ENCODE data around the gene BAG3. TPM values are rescaled to one million over a fixed set of nuclear protein-coding genes. Genes with fewer than 3 reads are reported as not detected.
"Not testable (repeated sequence)": the region's sequence is repeated elsewhere in the genome, so short reads cannot be mapped to it uniquely, and the experiment has no call there.

The BAG3 gene
- total RNA-seq, 1 donor from 2014 or later = 151 TPM

DNA sequence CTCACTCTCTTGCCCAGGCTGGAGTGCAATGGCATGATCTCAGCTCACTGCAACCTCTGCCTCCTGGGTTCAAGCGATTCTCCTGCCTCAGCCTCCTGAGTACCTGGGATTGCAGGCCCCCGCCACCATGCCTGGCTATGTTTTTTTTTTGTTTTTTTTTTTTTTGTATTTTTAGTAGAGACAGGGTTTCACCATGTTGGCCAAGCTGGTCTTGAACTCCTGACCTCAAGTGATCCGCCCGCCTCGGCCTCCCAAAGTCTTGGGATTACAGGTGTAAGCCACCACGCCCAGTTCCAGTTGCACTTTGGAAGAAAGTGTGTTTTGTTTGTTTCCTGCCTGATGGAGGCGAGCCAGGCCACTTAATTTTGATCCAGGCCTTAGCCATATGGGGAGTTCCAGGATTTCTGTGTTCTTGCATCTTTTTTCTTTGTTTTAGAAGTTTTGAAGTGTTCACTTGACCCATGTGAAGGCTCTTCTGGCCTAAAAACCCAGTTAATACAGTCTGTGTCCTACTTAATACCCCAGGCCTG, 11.0 kb downstream of the BAG3 start:
- DNase-seq; intact Hi-C loops (cut with micrococcal nuclease); ATAC-seq: not testable (repeated sequence)

DNA sequence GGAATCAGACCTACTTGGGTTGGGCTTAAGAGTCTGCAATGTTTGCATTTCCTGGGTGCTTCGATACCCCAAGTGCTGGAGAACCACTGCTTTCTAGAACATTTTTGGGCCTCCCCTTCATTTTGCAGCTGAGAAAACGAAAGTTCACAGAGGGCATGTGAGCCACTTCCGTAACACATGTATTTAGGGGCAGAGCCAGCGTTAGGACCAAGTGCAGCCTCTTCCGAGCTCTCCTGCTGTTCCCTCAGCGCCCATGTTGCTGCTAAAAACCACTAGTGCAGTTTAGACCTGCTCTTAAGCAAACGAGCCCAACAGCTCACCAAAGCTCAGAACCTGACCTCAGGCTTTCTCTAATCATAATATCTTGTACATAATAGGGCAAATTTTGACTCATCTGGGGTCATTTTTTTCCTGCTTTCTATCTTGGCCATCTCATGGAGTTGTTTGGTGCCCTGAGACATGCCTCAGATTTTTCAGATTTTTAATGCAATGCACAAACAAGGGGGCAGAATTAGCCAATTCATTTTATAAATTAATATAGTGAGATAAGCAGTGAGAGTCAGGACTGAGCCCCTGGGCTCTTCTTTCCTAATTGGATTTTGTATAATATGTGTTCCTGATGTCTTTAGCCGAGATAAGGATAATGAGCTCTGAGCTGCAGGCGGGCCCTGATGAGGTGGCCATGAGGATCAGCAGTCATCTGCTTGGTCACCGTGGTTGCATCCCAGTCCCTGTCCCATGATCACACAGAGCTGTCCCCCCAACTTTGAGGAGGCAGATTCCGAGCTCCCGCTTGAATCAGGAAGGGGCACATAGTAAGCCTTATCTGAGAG, 12.9 kb downstream of the BAG3 start:
- no peak for ATAC-seq
- no peak for DNase-seq
- intact Hi-C loops (cut with micrococcal nuclease) = no loop called here

- DNase-seq (no peak), ATAC-seq (no peak)
- intact Hi-C loops (cut with micrococcal nuclease) = no loop called here
Measured at GRCh38 chr10:119665901-119666708, 14.9 kb downstream of the BAG3 start.

DNA sequence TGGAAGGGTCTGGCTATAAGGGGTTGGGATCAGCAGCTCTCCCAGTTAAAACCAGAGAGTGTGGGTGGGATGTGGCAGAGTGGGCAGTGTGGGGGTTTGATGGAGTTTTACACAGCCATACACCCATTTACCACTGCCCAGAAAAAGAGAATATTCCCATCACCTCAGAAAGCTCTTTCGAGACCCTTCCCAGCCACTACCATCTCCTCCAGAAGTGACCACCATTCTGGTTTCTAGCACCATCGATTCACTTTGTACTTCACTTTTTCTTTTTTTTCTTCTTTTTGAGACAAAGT, 15.5 kb downstream of the BAG3 start:
- intact Hi-C loops (cut with micrococcal nuclease) = no loop called here
- DNase-seq = no peak
- ATAC-seq = no peak

GRCh38 chr10:119667562-119668328, 16.6 kb downstream of the BAG3 start:
- peak; percentile 91 for ATAC-seq
- DNase-seq = peak; percentile 86
- intact Hi-C loops (cut with micrococcal nuclease) = no loop called here

- DNase-seq (no peak), ATAC-seq (peak; percentile 3)
- intact Hi-C loops (cut with micrococcal nuclease) = no loop called here
Measured at GRCh38 chr10:119668461-119668860, 17.3 kb downstream of the BAG3 start.

DNA sequence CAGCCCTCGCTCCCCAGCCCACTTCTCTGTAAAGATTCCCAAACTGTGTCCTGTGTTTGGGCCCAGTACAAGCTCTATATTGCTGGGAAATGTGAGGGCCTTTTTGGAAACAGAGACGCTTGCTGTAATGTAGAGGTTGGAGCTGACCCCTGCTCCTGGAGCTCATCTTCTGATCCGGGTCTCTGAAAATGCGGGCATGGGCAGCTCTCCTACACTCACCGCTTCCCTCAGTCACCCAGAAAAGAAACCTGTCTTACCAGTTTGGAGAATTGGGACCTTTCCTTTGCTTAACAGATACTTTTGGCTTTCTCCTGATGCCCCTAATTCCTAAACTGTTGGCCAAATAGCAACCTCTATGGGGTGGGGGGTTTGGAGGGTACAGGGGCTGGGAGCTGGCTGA, 18.2 kb downstream of the BAG3 start:
- no peak for DNase-seq
- intact Hi-C loops (cut with micrococcal nuclease) = no loop called here
- ATAC-seq = no peak

DNA sequence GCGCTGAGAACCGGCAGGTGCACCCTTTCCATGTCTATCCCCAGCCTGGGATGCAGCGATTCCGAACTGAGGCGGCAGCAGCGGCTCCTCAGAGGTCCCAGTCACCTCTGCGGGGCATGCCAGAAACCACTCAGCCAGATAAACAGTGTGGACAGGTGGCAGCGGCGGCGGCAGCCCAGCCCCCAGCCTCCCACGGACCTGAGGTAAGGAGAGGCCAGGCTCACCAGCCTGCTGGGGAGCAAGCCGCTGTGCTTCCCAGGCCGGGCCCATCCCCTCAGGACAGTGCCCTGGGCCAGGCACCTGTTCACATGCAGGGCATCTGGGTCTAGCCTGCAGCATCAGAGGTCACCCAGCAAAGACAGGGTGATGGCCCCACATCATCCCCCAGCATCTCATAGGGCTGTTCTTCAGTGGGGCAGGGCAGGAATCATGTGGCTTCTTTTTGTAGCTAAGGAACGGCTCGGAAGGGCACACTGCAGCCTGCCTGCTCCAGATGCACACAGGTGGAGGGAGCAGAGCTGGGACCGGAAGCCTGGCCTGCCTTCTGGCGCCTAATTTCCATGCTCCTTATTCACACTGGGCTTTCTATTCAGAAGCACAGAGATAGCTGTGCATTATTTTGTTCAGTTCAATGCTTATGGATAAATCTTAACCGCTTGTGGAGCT, 18.9 kb downstream of the BAG3 start:
- DNase-seq = peak; percentile 63
- intact Hi-C loops (cut with micrococcal nuclease) = no loop called here
- peak; percentile 26 for ATAC-seq

DNA sequence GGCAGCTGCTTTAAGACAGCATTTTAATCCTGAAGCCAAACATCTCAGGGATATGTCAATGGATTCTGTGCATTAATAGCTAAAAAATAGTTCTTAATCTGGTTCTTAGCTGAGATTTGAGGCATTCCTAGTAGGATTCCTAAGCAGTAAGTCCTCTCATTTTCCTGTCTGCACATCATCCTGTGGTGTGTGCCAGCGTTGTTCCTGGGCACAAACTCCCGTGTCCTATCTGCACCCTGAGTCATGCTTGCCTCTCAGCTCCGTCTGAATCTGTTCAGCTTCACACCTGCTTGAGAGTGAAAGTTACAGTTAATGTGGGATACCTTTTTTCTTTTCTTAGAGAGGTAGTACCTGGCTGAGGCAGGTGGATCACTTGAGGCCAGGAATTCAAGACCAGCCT, 19.5 kb downstream of the BAG3 start:
- intact Hi-C loops (cut with micrococcal nuclease) = no loop called here
- DNase-seq (no peak), ATAC-seq (peak; percentile 34)

DNA sequence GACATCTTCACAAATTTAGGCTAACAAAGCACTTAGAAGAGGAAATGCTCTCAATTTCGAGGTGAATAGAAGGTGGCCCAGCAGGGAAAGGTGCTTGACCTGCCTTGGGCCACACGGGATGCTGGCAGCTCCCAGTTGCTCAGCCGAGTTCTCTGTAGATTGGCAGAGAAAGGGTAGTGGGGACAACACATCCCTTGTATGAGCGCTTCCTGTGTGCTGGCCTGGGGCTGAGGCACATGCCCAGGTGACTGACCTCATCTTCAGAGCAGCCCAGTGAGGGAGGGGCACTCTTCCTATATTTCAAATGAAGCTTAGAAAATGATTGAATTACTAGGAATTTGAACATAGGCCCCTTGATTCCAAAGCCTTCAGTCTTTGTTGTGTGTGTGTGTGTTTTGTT, 20.2 kb downstream of the BAG3 start:
- DNase-seq (no peak), ATAC-seq (no peak)
- intact Hi-C loops (cut with micrococcal nuclease) = no loop called here

- no peak for ATAC-seq
- no peak for DNase-seq
- intact Hi-C loops (cut with micrococcal nuclease) = no loop called here
Measured at GRCh38 chr10:119672291-119672690, 21.1 kb downstream of the BAG3 start.

- intact Hi-C loops (cut with micrococcal nuclease) = no loop called here
- ATAC-seq (no peak), DNase-seq (no peak)
Measured at GRCh38 chr10:119673271-119673670, 22.1 kb downstream of the BAG3 start.

DNA sequence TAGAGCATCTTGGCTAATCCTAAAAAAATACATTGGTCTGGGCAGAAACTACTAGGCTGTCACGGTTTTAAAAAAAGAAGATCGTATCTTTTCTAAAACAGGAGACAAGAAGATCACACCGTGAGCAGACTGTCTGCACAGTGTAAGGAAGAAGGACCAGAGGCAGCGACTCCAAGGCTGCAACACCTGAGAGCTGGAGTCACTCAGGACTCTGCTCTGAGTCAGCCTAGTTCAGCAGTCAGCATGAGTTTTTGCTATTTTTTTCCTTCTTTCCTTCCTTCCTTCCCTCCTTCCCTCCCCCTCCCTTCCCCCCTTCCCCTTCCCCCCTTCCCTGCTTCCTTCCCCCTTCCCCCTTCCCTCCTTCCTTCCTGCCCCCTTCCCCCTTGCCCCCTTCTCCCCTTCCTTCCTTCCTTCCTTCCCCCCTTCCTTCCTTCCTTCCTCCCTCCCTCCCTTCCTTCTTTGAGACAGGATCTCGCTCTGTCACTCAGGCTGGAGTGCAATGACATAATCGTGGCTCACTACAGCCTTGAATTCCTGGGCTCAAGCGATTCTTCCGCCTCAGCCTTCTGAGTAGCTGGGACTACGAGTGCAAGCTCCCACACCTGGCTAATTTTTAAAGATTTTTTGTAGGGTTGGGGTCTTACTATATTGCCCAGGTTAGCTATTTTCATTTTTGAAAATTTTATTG, 24.4 kb downstream of the BAG3 start:
- ATAC-seq = no peak
- DNase-seq = no peak
- intact Hi-C loops (cut with micrococcal nuclease) = no loop called here

DNA sequence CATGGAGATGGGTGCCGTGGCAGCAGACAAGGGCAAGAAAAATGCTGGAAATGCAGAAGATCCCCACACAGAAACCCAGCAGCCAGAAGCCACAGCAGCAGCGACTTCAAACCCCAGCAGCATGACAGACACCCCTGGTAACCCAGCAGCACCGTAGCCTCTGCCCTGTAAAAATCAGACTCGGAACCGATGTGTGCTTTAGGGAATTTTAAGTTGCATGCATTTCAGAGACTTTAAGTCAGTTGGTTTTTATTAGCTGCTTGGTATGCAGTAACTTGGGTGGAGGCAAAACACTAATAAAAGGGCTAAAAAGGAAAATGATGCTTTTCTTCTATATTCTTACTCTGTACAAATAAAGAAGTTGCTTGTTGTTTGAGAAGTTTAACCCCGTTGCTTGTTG, 25.9 kb downstream of the BAG3 start:
- intact Hi-C loops (cut with micrococcal nuclease) = no loop called here
- DNase-seq (no peak), ATAC-seq (no peak)

DNA sequence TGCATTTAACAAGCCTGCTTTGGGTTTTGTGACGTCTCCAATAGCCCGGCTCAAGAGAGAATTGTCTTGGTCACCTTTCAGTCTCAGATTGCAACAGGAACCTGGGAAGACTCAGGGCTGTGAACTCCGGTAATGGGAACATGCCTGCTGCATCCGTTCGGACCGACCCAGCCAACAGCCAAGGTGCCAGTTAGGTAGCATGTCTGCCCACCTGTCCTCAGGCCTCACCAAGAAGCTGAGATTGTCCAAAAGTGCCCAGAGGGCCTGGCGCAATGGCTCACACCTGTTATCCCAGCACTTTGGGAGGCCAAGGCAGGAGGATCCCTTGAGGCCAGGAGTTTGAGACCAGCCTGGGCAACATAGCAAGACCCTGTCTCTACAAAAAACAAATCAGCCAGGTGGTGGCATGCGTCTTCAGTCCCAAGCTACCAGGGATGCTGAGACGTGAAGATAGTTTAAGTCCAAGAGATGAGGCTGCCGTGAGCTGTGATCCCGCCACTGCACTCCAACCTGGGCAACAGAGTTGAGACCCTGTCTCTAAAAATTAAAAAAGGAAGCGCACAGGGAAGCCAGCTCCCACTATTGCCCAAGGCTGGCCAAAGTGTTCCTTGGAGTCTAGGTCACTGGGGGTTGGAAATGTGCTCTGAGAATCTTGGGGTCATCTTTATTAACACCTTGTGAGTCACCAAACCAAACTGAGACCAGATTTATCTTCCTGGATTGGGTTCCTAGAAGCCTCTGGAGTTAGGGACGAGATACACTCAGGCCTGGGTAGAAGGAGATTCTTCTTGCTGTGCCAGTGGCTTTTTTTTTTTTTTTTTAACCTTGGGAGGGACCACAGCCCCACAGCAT, 26.9 kb downstream of the BAG3 start:
- DNase-seq (no peak), ATAC-seq (no peak)
- intact Hi-C loops (cut with micrococcal nuclease) = no loop called here

GRCh38 chr10:119679480-119679829, 28.3 kb downstream of the BAG3 start:
- intact Hi-C loops (cut with micrococcal nuclease) = no loop called here
- DNase-seq (no peak), ATAC-seq (no peak)

DNA sequence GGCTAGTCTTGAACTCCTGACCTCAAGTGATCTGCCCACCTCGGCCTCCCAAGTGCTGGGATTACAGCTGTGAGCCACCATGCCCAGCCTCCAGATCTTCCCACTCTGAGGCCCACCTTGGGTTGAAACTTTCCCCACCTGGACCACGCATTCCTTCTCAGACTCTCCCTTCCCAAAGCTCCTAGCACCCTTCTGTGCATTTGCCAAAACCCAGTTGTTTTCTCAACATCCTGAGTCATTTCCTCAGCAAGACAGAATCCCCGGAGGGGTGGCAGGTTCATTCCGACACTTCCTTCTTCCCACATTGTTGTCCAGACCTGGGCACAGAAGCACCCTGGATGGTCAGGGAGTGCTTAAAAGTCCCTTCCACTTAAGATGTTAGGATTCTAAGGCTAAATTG, 28.9 kb downstream of the BAG3 start:
- DNase-seq (no peak), ATAC-seq (peak; percentile 4)
- intact Hi-C loops (cut with micrococcal nuclease) = no loop called here

GRCh38 chr10:119680650-119681081, 29.5 kb downstream of the BAG3 start:
- intact Hi-C loops (cut with micrococcal nuclease) = no loop called here
- DNase-seq (peak; percentile 51), ATAC-seq (peak; percentile 76)

All from left ventricle myocardium superior (tissue), 1 donor.